Thymus (tissue), 11 donors: ENCODE data around the gene C17orf114.
A peak's percentile ranks its signal among the peaks of the same experiment; 100 is the strongest.

Experiments used
- DNase-seq, 9 donors: peaks; one replicate each; pipeline ENCODE4 v3.0.0-alpha.2; 2013; ENCODE audit warnings: low spot score in 9 of 9, low read depth in 6 of 9, missing footprints in 1 of 9
- H3K27ac ChIP-seq, 2 donors: one replicate each; pipeline ENCODE4 v1.5.1; 2013; ENCODE audit warnings: control low read depth in 1 of 2, low read depth in 1 of 2, low read length in 1 of 2, mild to moderate bottlenecking in 1 of 2, moderate library complexity in 1 of 2
- H3K27me3 ChIP-seq, 2 donors: one replicate each; pipeline ENCODE4 v1.5.1; 2013; ENCODE audit warnings: low read length in 1 of 2; ENCODE audit not compliant: control insufficient read depth in 2 of 2, insufficient read depth in 1 of 2
- H3K36me3 ChIP-seq, 2 donors: one replicate each; pipeline ENCODE4 v1.5.1; 2013; ENCODE audit warnings: low read length in 1 of 2, mild to moderate bottlenecking in 1 of 2, moderate library complexity in 1 of 2; ENCODE audit not compliant: control insufficient read depth in 2 of 2, insufficient read depth in 2 of 2
- H3K4me1 ChIP-seq, 2 donors: one replicate each; pipeline ENCODE4 v1.5.1; 2013; ENCODE audit warnings: low read length in 2 of 2; ENCODE audit not compliant: control insufficient read depth in 2 of 2, insufficient read depth in 2 of 2
- H3K4me3 ChIP-seq, 2 donors: one replicate each; pipeline ENCODE4 v1.5.1; 2013; ENCODE audit warnings: low read length in 2 of 2, control low read depth in 1 of 2, mild to moderate bottlenecking in 1 of 2
- H3K9me3 ChIP-seq, 2 donors: one replicate each; pipeline ENCODE4 v1.5.1; 2013; ENCODE audit warnings: low read length in 1 of 2, mild to moderate bottlenecking in 1 of 2; ENCODE audit not compliant: control insufficient read depth in 2 of 2, insufficient read depth in 1 of 2
- WGBS: extraction: QIAGEN DNeasy Blood & Tissue Kit; methylation state at CpG from one replicate; pipeline ENCODE4 v1.1.7; 2013; 5-methylcytosine and 5-hydroxymethylcytosine counted together
- donor health status: healthy.

C17orf114 gene

GRCh38 chr17:4790705-4791088 is 11.4 kb downstream of the C17orf114 start:
- H3K36me3 ChIP-seq: no peaks in the 10 kb centered on the region
- 47% methylated on average over 7 of the region's 7 CpGs for WGBS
- DNase-seq: no peak
- peak overlapping the region; percentile 41 to 86 for H3K27ac ChIP-seq
- peaks cover 0 to 11% of the 10 kb centered on the region in 2 donors for H3K9me3 ChIP-seq
- H3K27me3 ChIP-seq: peaks cover 61 to 76% of the 10 kb centered on the region in 2 donors
- H3K4me1 ChIP-seq: peaks cover 9 to 23% of the 10 kb centered on the region in 2 donors
- H3K4me3 ChIP-seq: peak overlapping the region; percentile 30 to 66

- H3K4me3 ChIP-seq: peak overlapping the region; percentile 30 to 66
- H3K9me3 ChIP-seq: peaks cover 0 to 8% of the 10 kb centered on the region in 2 donors
- peak overlapping the region; percentile 62 to 86 for H3K27ac ChIP-seq
- peaks cover 9 to 29% of the 10 kb centered on the region in 2 donors for H3K4me1 ChIP-seq
- H3K27me3 ChIP-seq: peaks cover 66 to 82% of the 10 kb centered on the region in 2 donors
- H3K36me3 ChIP-seq: no peaks in the 10 kb centered on the region
- WGBS: under 1% methylated on average over 91 of the region's 91 CpGs
- DNase-seq: peak in 8 of 9 donors; percentile 39 to 84 (median 57)
These were observed 12.0 kb downstream of the C17orf114 start for GRCh38 chr17:4789951-4790704.

- Histone ChIP-seq H3K9me3 (peaks cover 0 to 8% of the 10 kb centered on the region in 2 donors), H3K27ac (peak overlapping the region; percentile 56 to 86), H3K4me3 (peak overlapping the region; percentile 43 to 66), H3K27me3 (peaks cover 68 to 87% of the 10 kb centered on the region in 2 donors), H3K36me3 (no peaks in the 10 kb centered on the region), H3K4me1 (peaks cover 9 to 29% of the 10 kb centered on the region in 2 donors)
- peak in 1 of 9 donors; percentile 23 for DNase-seq
- WGBS: under 1% methylated on average over 25 of the region's 25 CpGs
These were observed 12.5 kb downstream of the C17orf114 start for GRCh38 chr17:4789701-4789950.

GRCh38 chr17:4788807-4789700 is 13.1 kb downstream of the C17orf114 start, which contains the start of gene GLTPD2:
TSS of gene GLTPD2 (plus strand) at chr17:4788964. CDS start at chr17:4789012, 48 bp downstream.
- peaks cover 71 to 92% of the 10 kb centered on the region in 2 donors for H3K27me3 ChIP-seq
- H3K9me3 ChIP-seq: peaks cover 0 to 8% of the 10 kb centered on the region in 2 donors
- no peak for DNase-seq
- H3K27ac ChIP-seq: peak within 1 kb of the TSS; percentile 56 to 86
- WGBS: 18% methylated on average over 62 of the region's 62 CpGs
- H3K36me3 ChIP-seq: no peaks in the 10 kb centered on the region
- peak within 1 kb of the TSS; percentile 43 to 66 for H3K4me3 ChIP-seq
- H3K4me1 ChIP-seq: peaks cover 9 to 29% of the 10 kb centered on the region in 2 donors

GRCh38 chr17:4788159-4788806 is 13.8 kb downstream of the C17orf114 start:
- peaks cover 0 to 8% of the 10 kb centered on the region in 2 donors for H3K9me3 ChIP-seq
- DNase-seq: no peak
- H3K4me3 ChIP-seq: peak overlapping the region in 1 of 2 donors; percentile 43
- peaks cover 79 to 99% of the 10 kb centered on the region in 2 donors for H3K27me3 ChIP-seq
- 80% methylated on average over 14 of the region's 14 CpGs for WGBS
- no peaks in the 10 kb centered on the region for H3K36me3 ChIP-seq
- H3K4me1 ChIP-seq: peaks cover 9 to 29% of the 10 kb centered on the region in 2 donors
- peak overlapping the region; percentile 25 to 56 for H3K27ac ChIP-seq

GRCh38 chr17:4786516-4786915 is 15.6 kb downstream of the C17orf114 start:
- Histone ChIP-seq H3K4me1 (peaks cover 9 to 29% of the 10 kb centered on the region in 2 donors), H3K27ac (peak overlapping the region in 1 of 2 donors; percentile 42), H3K4me3 (no peak overlapping the region), H3K36me3 (no peaks in the 10 kb centered on the region), H3K27me3 (peaks cover 84 to 99% of the 10 kb centered on the region in 2 donors), H3K9me3 (peaks cover 0 to 8% of the 10 kb centered on the region in 2 donors)
- DNase-seq: no peak
- 18% methylated on average over 6 of the region's 6 CpGs for WGBS

GRCh38 chr17:4786106-4786511 is 16.0 kb downstream of the C17orf114 start, which contains the start of gene VMO1:
TSS of gene VMO1 (minus strand) at chr17:4786364. CDS start at chr17:4786352, 12 bp downstream.
- peaks cover 81 to 95% of the 10 kb centered on the region in 2 donors for H3K27me3 ChIP-seq
- peak within 1 kb of the TSS in 1 of 2 donors; percentile 42 for H3K27ac ChIP-seq
- H3K9me3 ChIP-seq: peaks cover 0 to 8% of the 10 kb centered on the region in 2 donors
- H3K4me3 ChIP-seq: no peak within 1 kb of the TSS
- no peak for DNase-seq
- WGBS: 5% methylated on average over 24 of the region's 24 CpGs
- H3K36me3 ChIP-seq: no peaks in the 10 kb centered on the region
- peaks cover 9 to 29% of the 10 kb centered on the region in 2 donors for H3K4me1 ChIP-seq

GRCh38 chr17:4785311-4786105 is 16.6 kb downstream of the C17orf114 start:
- Histone ChIP-seq H3K27me3 (peaks cover 76 to 94% of the 10 kb centered on the region in 2 donors), H3K27ac (no peak overlapping the region), H3K9me3 (peaks cover 0 to 8% of the 10 kb centered on the region in 2 donors), H3K4me3 (no peak overlapping the region), H3K4me1 (peaks cover 8 to 26% of the 10 kb centered on the region in 2 donors), H3K36me3 (no peaks in the 10 kb centered on the region)
- no peak for DNase-seq
- WGBS: 8% methylated on average over 61 of the region's 61 CpGs
